HepG2 (cell line): Measurements from ENCODE around the gene HDLBP. TPM values are rescaled to one million over a fixed set of nuclear protein-coding genes. Genes with fewer than 3 reads are reported as not detected.

Experiments
- ATAC-seq: fragments of 200-7000 bp; cut with Tn5 transposase; 3 replicates; pipeline ENCODE4 v1.9.1; 2020; ENCODE audit warnings: mild to moderate bottlenecking, moderate library complexity
- BruUV-seq: library from RNA; stranded (reverse); fragments of 400-500 nt; replicated peaks from 2 replicates; lab custom pipeline; 2021; lab: Mats Ljungman, UMichigan
- CTCF ChIA-PET: fragments of 300-600 bp; formaldehyde crosslinking; extraction: SDS; loops from one replicate; lab custom pipeline; 2021; ENCODE audit warnings: low total read pairs, inconsistent platforms, low intra/inter-chr PET ratio; lab: Yijun Ruan, JAX
- POLR2A ChIA-PET: fragments of 350-600 bp; sonication (Branson Sonifier 250); formaldehyde crosslinking; loops from one replicate; lab custom pipeline; 2020; ENCODE audit warnings: antibody characterized with exemption, inconsistent platforms; lab: Yijun Ruan, JAX
- DNase-seq: peaks from one replicate; pipeline ENCODE4 v3.0.0-alpha.2; 2015; ENCODE audit warnings: low spot score
- FAIRE-seq: peaks from 3 replicates; lab custom pipeline; 2011; peaks lifted over from hg19 to GRCh38; lab: Jason Lieb, UNC
- H2AFZ ChIP-seq: one replicate; pipeline ENCODE4 v1.6.1; 2011; ENCODE audit warnings: low read length, inconsistent platforms
- H3K27ac ChIP-seq: fragments of 300-600 bp; 3 replicates; pipeline ENCODE4 v1.8.0; 2011; ENCODE audit warnings: mixed run types, mild to moderate bottlenecking, mixed read lengths, low read length, inconsistent platforms; ENCODE audit not compliant: insufficient read depth; ENCODE audit errors: extremely low read length
- H3K27me3 ChIP-seq, 2 experiments: fragments of 200-600 bp in 1 of 2; 2 replicates in 1 of 2; 3 replicates in 1 of 2; pipeline versions ENCODE4 v1.6.0 to v1.8.0; 2011; ENCODE audit warnings: low read length in 2 of 2, mild to moderate bottlenecking in 2 of 2, moderate library complexity in 2 of 2, inconsistent platforms in 1 of 2; ENCODE audit not compliant: insufficient read depth in 2 of 2, control insufficient read depth in 1 of 2
- H3K36me3 ChIP-seq, 2 experiments: fragments of 200-600 bp in 1 of 2; replicated peaks in 1 of 2; 2 replicates in 1 of 2; 3 replicates in 1 of 2; pipeline versions ENCODE4 v1.5.1 to v1.8.0; 2011; ENCODE audit warnings: low read length in 2 of 2, inconsistent platforms in 1 of 2; ENCODE audit not compliant: insufficient read depth in 2 of 2, control insufficient read depth in 1 of 2
- H3K4me1 ChIP-seq: 2 replicates; pipeline ENCODE4 v1.5.1; 2012; ENCODE audit warnings: low read length, inconsistent platforms; ENCODE audit not compliant: insufficient read depth
- H3K4me2 ChIP-seq: 2 replicates; pipeline ENCODE4 v1.6.0; 2011; ENCODE audit warnings: low read depth, low read length, inconsistent platforms
- H3K4me3 ChIP-seq, 3 experiments: fragments of 200-600 bp in 1 of 3; sonication (generic), shearing (Covaris generic) in 1 of 3; replicated peaks in 1 of 3; 2 replicates each; pipeline ENCODE4 v1.5.1; 2011 to 2016; ENCODE audit warnings: low read length in 3 of 3, inconsistent platforms in 2 of 3, low read depth in 2 of 3, mild to moderate bottlenecking in 2 of 3, control low read depth in 1 of 3, mixed read lengths in 1 of 3; ENCODE audit not compliant: insufficient read depth in 1 of 3
- H3K79me2 ChIP-seq: one replicate; pipeline ENCODE4 v1.6.1; 2011; ENCODE audit warnings: low read length, inconsistent platforms; ENCODE audit not compliant: insufficient read depth
- H3K9ac ChIP-seq: 2 replicates; pipeline ENCODE4 v1.6.0; 2011; ENCODE audit warnings: mild to moderate bottlenecking, low read depth, low read length, inconsistent platforms; ENCODE audit not compliant: insufficient read depth
- H3K9me3 ChIP-seq: 2 replicates; pipeline ENCODE4 v1.5.1; 2012; ENCODE audit warnings: mild to moderate bottlenecking, low read length
- H4K20me1 ChIP-seq: 2 replicates; pipeline ENCODE4 v1.6.0; 2011; ENCODE audit warnings: inconsistent platforms, mild to moderate bottlenecking, low read length, moderate library complexity; ENCODE audit not compliant: insufficient read depth
- MXI1 ChIP-seq: IDR thresholded peaks from 3 replicates; pipeline ENCODE4 v1.6.1; 2012; ENCODE audit warnings: low read depth, low read length, inconsistent platforms, borderline replicate concordance
- RCOR2 ChIP-seq: IDR thresholded peaks from 2 replicates; pipeline ENCODE4 v1.6.1; 2016; ENCODE audit warnings: missing biosample characterization, missing genetic modification reagents
- ZNF230 ChIP-seq: sonication (generic); formaldehyde crosslinking; IDR thresholded peaks from 2 replicates; pipeline ENCODE4 v1.4.0; 2020; ENCODE audit warnings: mild to moderate bottlenecking, missing genetic modification reagents
- ZNF251 ChIP-seq: sonication (generic); formaldehyde crosslinking; IDR thresholded peaks from 2 replicates; pipeline ENCODE4 v1.9.0; 2021; ENCODE audit warnings: mild to moderate bottlenecking, missing genetic modification reagents
- ZNF598 ChIP-seq: sonication (generic); formaldehyde crosslinking; IDR thresholded peaks from 2 replicates; pipeline ENCODE4 v1.5.1; 2020; ENCODE audit warnings: mild to moderate bottlenecking, missing genetic modification reagents, borderline replicate concordance
- ZNF782 ChIP-seq: sonication (generic); formaldehyde crosslinking; IDR thresholded peaks from 2 replicates; pipeline ENCODE4 v1.4.0; 2020; ENCODE audit warnings: missing genetic modification reagents, mild to moderate bottlenecking, borderline replicate concordance
- WGBS: methylation state at CpG from one replicate; pipeline ENCODE4 v1.1.6; 2017; ENCODE audit warnings: low lambda C conversion rate; 5-methylcytosine and 5-hydroxymethylcytosine counted together
- in situ Hi-C: cut with HindIII; loops from 2 replicates; pipeline ENCODE4 v1.10.0; 2017; ENCODE audit warnings: low pct_unique_long_range_greater_than_20kb; ENCODE audit not compliant: extremely low pct_ligation_motif_present
- intact Hi-C: fragments of 100-400 bp; cut with micrococcal nuclease; formaldehyde crosslinking; loops from one replicate; pipeline ENCODE4 v1.10.0; 2022; ENCODE audit not compliant: unreplicated experiment
- polyA plus RNA-seq, 8 experiments: library from polyadenylated mRNA; depleted of rRNA in 3 of 8; stranded (reverse) in 7 of 8; unstranded in 1 of 8; fragments of >200 nt; fragmentation: Illumina TruSeq in 4 of 8; extraction: Trizol in 4 of 8; gene quantifications; 2 replicates each; pipeline versions ENCODE4 v1.2.1 to v1.2.3, GENCODE V29; 2011 to 2016; ENCODE audit warnings: low read depth in 4 of 8, missing spikeins in 1 of 8, mixed read lengths in 1 of 8; ENCODE audit not compliant: insufficient read depth in 1 of 8
- total RNA-seq, 5 experiments: library from RNA; depleted of rRNA; stranded (reverse); fragments of >200 nt; fragmentation: Illumina TruSeq; extraction: Trizol; gene quantifications; 2 replicates each; pipeline ENCODE4 v1.2.3, GENCODE V29; 2016; ENCODE audit warnings: low read depth in 1 of 5
- TF ChIP-seq, protein P1 (sequence below): sonication (generic); formaldehyde crosslinking; IDR thresholded peaks from 2 replicates; pipeline ENCODE4 v1.4.0; 2020; ENCODE audit warnings: low read depth, mild to moderate bottlenecking, missing genetic modification reagents

HDLBP gene
- total and polyA plus RNA-seq, 2 of the 13 experiments (the other 11 are each of a cell fraction or from before 2014, with no cell fraction given) = 464 to 707 TPM

DNA sequence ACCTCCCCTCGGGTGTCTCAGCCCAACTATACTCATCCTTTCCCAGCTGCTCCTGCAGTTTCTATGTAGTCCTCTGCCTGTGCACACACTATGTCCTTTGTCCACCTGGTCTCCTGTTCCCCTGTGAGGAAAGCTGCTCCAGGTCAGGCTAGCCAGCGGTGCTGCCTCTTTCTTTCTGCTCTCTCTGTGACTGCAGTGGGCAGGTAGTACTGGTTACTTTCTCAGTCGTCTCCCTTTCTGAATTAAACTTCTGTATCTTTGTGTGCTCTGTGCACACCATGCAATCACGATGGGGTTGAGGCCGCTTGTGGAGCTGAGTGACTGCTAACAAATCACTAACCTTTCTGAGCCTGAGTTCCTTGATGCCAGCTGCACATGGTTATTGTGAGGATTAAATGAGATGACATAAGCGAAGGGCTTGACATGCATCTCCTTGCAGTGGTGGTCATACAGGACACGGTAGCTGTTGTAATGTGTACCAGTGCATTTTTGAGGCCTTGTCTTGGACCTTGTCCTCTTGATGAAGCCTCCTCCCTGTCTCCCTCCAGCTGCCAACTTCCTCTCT lies 44.1 kb upstream of the HDLBP start (continued):
- TF ChIP-seq, protein P1, sequence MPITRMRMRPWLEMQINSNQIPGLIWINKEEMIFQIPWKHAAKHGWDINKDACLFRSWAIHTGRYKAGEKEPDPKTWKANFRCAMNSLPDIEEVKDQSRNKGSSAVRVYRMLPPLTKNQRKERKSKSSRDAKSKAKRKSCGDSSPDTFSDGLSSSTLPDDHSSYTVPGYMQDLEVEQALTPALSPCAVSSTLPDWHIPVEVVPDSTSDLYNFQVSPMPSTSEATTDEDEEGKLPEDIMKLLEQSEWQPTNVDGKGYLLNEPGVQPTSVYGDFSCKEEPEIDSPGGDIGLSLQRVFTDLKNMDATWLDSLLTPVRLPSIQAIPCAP (CRISPR knock-in tag) = peak; percentile 64; the same call in 1 of the 2 replicates
- TF ChIP-seq ZNF782 (CRISPR knock-in tag) = peak; percentile 67; the same call in 1 of the 2 replicates
- peak; percentile 55; the same call in 1 of the 2 replicates for TF ChIP-seq ZNF598 (CRISPR knock-in tag)
- TF ChIP-seq ZNF230 = peak; percentile 75; the same call in 1 of the 2 replicates
- peak; percentile 71; the same call in 2 of the 3 replicates for TF ChIP-seq MXI1

DNA sequence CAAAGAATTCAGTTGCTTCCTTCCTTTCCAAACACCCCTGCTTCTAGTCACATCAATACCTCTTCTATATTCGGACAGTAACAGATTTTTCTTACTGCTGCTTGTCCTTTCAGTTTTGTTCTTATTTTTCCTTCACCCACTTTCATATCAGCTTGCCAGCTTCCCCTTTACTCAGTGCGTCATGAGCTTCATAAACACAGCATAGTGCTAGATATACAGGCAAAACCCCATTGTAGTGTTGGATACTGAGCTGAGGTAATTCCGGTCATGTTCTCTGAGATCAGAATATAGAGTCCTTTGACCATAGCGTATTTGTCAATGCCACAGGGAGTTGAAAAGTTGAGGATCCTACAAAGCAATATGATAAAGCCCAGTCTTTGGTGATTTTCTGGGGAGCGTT lies 43.0 kb upstream of the HDLBP start:
- TF ChIP-seq ZNF251 (CRISPR knock-in tag) (no peak), RCOR2 (CRISPR knock-in tag) (no peak)
- H3K9me3 ChIP-seq = no peaks in the 10 kb centered on the region
- in situ Hi-C loops = no loop called here
- intact Hi-C loops = loop anchor here (2.0 to 10.0 kb wide), 3 partner anchors 34 to 146 kb away; partner anchors contain the start of gene STK25
- H3K27me3 ChIP-seq = no peaks in the 10 kb centered on the region; a peak in 1 of 5 replicates
- CTCF ChIA-PET = no interaction called here
- WGBS = 87% methylated on average over 5 of the region's 5 CpGs
- H4K20me1 ChIP-seq = peaks cover 32% of the 10 kb centered on the region
- H3K4me3 ChIP-seq = peak overlapping the region in 1 of 3 experiments; percentile 13; a peak in 1 of 6 replicates
- H3K27ac ChIP-seq = peak overlapping the region; percentile 18
- DNase-seq (no peak), ATAC-seq (no peak), FAIRE-seq (no peak)
- H2AFZ ChIP-seq = no peak overlapping the region
- H3K79me2 ChIP-seq = peaks cover 66% of the 10 kb centered on the region
- H3K4me2 ChIP-seq = peak overlapping the region; percentile 90
- peak overlapping the region; percentile 37 for H3K9ac ChIP-seq
- no TSS peak for BruUV-seq
- POLR2A ChIA-PET = interaction anchor here (0.5 to 2.5 kb wide), 4 partner anchors 16 to 191 kb away, joined by 5 to 9 read pairs (median 6); partner anchors contain the start of gene HDLBP
- peaks cover 81% of the 10 kb centered on the region for H3K4me1 ChIP-seq
- H3K36me3 ChIP-seq = peaks cover 3 to 17% of the 10 kb centered on the region in 2 experiments; a peak in 4 of 5 replicates
